ENCODE results near the gene CCL28. TPM values are rescaled to one million over a fixed set of nuclear protein-coding genes. Genes with fewer than 3 reads are reported as not detected.
"Not testable (repeated sequence)": the region's sequence is repeated elsewhere in the genome, so short reads cannot be mapped to it uniquely, and the experiment has no call there.

Gene CCL28, protein sequence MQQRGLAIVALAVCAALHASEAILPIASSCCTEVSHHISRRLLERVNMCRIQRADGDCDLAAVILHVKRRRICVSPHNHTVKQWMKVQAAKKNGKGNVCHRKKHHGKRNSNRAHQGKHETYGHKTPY
- 10 to 100 TPM; 11.6 to 24.1 (median 14.6) TPM for total RNA-seq

DNA sequence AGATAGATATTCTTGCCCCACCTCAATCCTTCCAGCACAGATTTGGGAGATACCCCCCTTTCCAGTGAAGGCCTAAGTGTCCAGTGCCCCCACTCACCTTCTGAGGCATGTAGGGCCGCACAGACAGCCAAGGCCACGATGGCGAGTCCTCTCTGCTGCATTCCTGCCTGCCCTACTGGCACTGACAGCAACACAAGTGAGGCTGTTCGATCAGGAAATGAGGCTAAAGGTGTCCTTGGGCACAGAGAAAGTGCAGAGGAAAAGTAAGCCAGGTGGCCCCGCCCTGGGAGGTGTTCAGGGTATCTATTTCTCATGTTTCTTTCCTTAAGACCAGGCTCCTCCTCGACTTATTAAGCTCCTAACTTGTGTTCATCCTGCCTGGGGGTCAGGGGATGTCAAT is at the start of gene CCL28:
TSS of gene CCL28 (minus strand) at position 236 of the 400 bp plus-strand sequence. CDS start at position 161, 75 bp downstream.
- peak within 1 kb of the TSS; percentile 5 for H3K4me3 ChIP-seq (ENCODE audit: low read depth, poor library complexity, severe bottlenecking)
- WGBS, 2 donors, result 63 to 75% methylated on average over 6 of the region's 6 CpGs
- intact Hi-C loops (cut with DNase I; ENCODE audit: low total_unique reads), result no loop called here
- DNase-seq (ENCODE audit: low spot score in 2 of 2), result no peak
- TF ChIP-seq POLR2A (IDR thresholded peaks at IDR 0.05), result no peak
- TF ChIP-seq, protein P1, sequence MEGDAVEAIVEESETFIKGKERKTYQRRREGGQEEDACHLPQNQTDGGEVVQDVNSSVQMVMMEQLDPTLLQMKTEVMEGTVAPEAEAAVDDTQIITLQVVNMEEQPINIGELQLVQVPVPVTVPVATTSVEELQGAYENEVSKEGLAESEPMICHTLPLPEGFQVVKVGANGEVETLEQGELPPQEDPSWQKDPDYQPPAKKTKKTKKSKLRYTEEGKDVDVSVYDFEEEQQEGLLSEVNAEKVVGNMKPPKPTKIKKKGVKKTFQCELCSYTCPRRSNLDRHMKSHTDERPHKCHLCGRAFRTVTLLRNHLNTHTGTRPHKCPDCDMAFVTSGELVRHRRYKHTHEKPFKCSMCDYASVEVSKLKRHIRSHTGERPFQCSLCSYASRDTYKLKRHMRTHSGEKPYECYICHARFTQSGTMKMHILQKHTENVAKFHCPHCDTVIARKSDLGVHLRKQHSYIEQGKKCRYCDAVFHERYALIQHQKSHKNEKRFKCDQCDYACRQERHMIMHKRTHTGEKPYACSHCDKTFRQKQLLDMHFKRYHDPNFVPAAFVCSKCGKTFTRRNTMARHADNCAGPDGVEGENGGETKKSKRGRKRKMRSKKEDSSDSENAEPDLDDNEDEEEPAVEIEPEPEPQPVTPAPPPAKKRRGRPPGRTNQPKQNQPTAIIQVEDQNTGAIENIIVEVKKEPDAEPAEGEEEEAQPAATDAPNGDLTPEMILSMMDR (IDR thresholded peaks at IDR 0.05), result no peak

DNA sequence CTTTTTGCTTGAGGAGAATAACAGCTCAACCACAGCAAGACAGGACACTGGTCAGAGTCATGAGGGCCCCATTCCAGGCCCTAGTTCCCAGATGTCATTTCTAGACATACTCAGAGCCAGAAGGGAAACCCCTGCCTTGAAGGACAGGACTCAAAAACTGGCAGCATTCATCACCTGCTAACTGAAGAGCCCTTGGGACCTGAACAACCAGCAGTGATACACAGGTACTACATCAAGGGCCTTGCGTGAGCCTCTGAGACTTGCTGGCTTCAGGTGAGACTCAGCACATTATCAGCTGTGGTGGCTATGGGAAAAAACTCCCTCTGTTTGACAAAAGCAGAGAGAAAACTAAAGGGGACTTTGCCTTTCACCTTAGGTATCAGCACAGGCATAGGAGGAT is 48.9 kb upstream of the CCL28 start:
- intact Hi-C loops (cut with DNase I; ENCODE audit: low total_unique reads), result loop anchor here (10.0 kb wide), 1 partner anchor 2004 kb away; no protein-coding TSS in a partner anchor

DNA sequence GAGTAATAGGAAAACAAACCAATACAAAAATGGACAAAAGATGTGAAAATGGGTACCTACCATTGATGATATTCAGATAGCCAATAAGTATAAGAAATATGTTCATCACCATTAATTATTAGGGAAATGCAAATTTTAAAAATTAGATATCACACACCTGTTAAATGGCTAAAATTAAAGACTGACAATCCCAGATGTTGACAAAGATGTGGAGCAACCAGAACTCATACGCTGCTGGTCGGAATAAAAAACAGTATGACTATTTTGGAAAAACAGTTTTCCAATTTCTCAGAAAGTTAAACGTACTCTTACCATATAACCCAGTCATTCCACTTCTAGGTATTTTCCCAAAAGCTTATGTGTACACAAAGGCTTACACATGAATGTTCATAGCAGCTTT is 44.4 kb upstream of the CCL28 start:
- 95 to 96% methylated on average over 3 of the region's 3 CpGs for WGBS, 2 donors
- intact Hi-C loops (cut with DNase I; ENCODE audit: low total_unique reads), result no loop called here
- TF ChIP-seq, protein P1 (IDR thresholded peaks at IDR 0.05), result no peak
- TF ChIP-seq POLR2A (IDR thresholded peaks at IDR 0.05), result no peak
- DNase-seq (ENCODE audit: low spot score in 2 of 2), result no peak
- no peak overlapping the region for H3K4me3 ChIP-seq (ENCODE audit: low read depth, poor library complexity, severe bottlenecking)

More for the DNA sequence above, 48.9 kb upstream of the CCL28 start:
- no peak for DNase-seq (ENCODE audit: low spot score in 2 of 2)
- WGBS, 2 donors, result 100% methylated on average over 1 of the region's 1 CpG
- no peak overlapping the region for H3K4me3 ChIP-seq (ENCODE audit: low read depth, poor library complexity, severe bottlenecking)
- TF ChIP-seq POLR2A (IDR thresholded peaks at IDR 0.05), result no peak

DNA sequence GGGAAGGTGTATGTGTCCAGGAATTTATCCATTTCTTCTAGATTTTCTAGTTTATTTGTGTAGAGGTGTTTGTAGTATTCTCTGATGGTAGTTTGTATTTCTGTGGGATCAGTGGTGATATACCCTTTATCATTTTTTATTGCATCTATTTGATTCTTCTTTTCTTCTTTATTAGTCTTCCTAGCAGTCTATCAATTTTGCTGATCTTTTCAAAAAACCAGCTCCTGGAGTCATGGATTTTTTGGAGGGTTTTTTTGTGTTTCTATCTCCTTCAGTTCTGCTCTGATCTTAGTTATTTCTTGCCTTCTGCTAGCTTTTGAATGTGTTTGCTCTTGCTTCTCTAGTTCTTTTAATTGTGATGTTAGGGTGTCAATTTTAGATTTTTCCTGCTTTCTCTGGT is 29.4 kb upstream of the CCL28 start:
- intact Hi-C loops (cut with DNase I; ENCODE audit: low total_unique reads); H3K4me3 ChIP-seq (ENCODE audit: low read depth, poor library complexity, severe bottlenecking); DNase-seq (ENCODE audit: low spot score in 2 of 2): not testable (repeated sequence)

DNA sequence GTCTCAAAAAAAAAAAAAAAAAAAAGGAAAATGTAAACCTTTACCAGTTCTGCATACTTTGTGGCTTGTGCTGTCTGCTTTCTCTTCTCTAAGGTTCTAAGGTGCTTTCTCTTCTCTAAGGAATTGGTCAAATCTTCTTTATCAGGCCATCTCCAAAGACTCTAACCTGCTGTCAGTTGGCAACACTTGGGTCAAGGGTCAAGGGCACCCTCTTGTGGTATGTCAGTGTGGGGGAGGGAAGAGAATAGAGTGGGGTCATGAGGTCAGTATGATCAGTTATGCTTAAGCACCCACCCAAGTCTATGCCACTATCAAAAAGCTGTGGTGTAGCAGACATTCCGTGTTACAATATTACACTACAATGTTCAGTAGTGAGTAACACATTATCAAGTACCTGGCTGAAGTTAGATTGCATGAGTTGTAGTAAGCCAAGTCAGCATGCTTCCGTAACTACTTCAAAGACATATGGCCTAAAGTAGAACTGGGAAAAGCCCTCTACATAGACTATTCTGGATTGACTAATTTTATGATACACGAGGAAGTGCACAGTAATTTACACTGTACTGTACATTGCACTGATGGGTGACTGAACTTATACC is 25.0 kb upstream of the CCL28 start:
- no peak for TF ChIP-seq POLR2A (IDR thresholded peaks at IDR 0.05)
- TF ChIP-seq, protein P1 (IDR thresholded peaks at IDR 0.05), result no peak
- intact Hi-C loops (cut with DNase I; ENCODE audit: low total_unique reads), result no loop called here
- H3K4me3 ChIP-seq (ENCODE audit: low read depth, poor library complexity, severe bottlenecking), result no peak overlapping the region
- DNase-seq (ENCODE audit: low spot score in 2 of 2), result no peak
- WGBS, 2 donors, result 90 to 97% methylated on average over 3 of the region's 3 CpGs

DNA sequence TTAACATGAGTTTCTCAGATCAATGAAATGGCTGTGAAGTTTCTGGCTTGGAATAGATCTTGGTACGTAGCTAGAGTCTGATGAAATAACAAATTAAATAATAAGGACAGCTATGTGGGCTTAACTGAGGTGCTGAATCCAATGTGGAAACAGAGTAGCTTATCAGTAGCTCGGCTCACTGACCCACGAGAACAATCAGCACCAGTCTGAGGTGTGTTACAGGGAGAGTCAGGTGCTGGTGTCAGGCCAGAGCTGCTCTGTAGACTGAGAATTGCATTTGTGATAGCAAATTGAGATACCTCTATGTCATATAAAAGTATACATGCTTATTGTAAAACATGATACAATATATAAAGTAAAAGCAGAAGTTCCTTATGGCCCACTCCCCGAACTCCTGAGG is 21.2 kb upstream of the CCL28 start:
- intact Hi-C loops (cut with DNase I; ENCODE audit: low total_unique reads), result no loop called here
- WGBS, 2 donors, result 55 to 77% methylated on average over 4 of the region's 4 CpGs
- no peak for TF ChIP-seq POLR2A (IDR thresholded peaks at IDR 0.05)
- TF ChIP-seq, protein P1 (IDR thresholded peaks at IDR 0.05), result no peak

More for the DNA sequence above, 21.2 kb upstream of the CCL28 start:
- DNase-seq (ENCODE audit: low spot score in 2 of 2), result no peak
- H3K4me3 ChIP-seq (ENCODE audit: low read depth, poor library complexity, severe bottlenecking), result no peak overlapping the region

Data from lower leg skin (tissue), 4 donors.